ENCODE data around the gene E2F4. TPM values are rescaled to one million over a fixed set of nuclear protein-coding genes. Genes with fewer than 3 reads are reported as not detected.

E2F4 gene
- total RNA-seq, 1 experiment from 2014 or later = 96.0 TPM

DNA sequence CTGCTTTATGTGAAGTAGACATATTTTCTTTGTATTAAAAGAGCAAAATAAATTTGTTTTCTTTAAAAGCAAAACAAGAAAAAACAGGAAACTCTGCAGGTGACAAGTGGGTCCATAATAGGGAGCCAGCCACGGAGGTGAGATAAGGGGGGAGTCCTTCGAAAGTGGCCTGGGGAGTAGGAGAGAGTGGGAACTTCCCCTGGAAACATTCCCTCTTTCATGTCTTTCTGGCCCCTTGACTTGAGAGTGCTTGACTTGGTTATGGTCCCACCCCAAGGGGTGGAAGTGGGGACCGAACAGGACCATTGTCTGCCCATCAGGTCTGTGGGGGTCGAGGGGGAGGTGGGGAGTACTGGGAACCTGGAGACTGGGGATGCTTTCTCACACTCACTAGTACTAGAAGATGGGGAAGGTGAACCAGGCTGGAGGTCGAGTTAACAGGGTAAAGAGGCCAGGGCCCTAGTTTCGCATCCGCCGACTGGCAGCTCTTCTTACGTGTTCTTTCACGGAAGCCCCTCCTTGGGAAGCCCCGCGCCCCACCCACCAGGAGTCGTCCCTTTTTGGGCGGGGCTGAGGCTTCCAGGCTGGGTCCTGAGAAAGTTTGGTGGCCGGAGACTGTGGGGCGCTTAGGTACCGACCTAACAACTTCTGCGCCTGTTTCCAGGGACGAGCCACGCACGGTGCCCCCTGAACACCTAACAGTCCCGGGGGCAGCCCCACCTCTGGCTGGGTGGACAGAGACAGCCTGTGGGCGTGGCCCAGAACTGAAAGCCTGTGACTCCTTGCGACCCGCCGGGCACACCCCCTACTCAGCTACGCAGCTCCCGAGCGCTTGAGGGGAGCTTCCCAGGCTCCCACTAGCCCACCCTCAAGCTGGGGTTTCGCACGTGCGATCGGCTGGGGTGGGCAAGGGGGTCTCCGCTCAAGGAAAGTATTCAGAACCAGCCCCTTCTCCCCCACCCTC is 33.0 kb upstream of the E2F4 start:
- TSS peak; percentile 25 for BruUV-seq (replicated peaks)
- peak; percentile 75 for DNase-seq (ENCODE audit: low spot score)
- POLR2A ChIA-PET (ENCODE audit: low non-redundant PET) = no interaction called here
- peak overlapping the region; percentile 60 for H3K27ac ChIP-seq (ENCODE audit: low read depth, low read length, poor library complexity, severe bottlenecking)
- no peaks in the 10 kb centered on the region for H3K36me3 ChIP-seq (ENCODE audit: insufficient read depth, low read length, poor library complexity, severe bottlenecking)
- peak overlapping the region; percentile 88 for H3K4me3 ChIP-seq (ENCODE audit: low read depth, low read length, poor library complexity, severe bottlenecking)
- H3K9me3 ChIP-seq (ENCODE audit: low read depth, low read length, poor library complexity, severe bottlenecking) = no peaks in the 10 kb centered on the region
- peaks cover 7% of the 10 kb centered on the region for H3K4me1 ChIP-seq (ENCODE audit: insufficient read depth, low read length, poor library complexity, severe bottlenecking)
- CTCF ChIA-PET = interaction anchor here (0.9 to 2.8 kb wide), 2 partner anchors 11 to 141 kb away, joined by 3 to 8 read pairs; partner anchors contain the start of gene NOL3
- intact Hi-C loops (cut with micrococcal nuclease; ENCODE audit: unreplicated experiment) = loop anchor here (10.0 kb wide), 1 partner anchor 264 kb away; no protein-coding TSS in a partner anchor
- TF ChIP-seq EZH2 (IDR thresholded peaks at IDR 0.05; ENCODE audit: borderline replicate concordance, low read depth, low read length, poor library complexity, severe bottlenecking) = no peak
- TF ChIP-seq, protein P1, sequence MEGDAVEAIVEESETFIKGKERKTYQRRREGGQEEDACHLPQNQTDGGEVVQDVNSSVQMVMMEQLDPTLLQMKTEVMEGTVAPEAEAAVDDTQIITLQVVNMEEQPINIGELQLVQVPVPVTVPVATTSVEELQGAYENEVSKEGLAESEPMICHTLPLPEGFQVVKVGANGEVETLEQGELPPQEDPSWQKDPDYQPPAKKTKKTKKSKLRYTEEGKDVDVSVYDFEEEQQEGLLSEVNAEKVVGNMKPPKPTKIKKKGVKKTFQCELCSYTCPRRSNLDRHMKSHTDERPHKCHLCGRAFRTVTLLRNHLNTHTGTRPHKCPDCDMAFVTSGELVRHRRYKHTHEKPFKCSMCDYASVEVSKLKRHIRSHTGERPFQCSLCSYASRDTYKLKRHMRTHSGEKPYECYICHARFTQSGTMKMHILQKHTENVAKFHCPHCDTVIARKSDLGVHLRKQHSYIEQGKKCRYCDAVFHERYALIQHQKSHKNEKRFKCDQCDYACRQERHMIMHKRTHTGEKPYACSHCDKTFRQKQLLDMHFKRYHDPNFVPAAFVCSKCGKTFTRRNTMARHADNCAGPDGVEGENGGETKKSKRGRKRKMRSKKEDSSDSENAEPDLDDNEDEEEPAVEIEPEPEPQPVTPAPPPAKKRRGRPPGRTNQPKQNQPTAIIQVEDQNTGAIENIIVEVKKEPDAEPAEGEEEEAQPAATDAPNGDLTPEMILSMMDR (conservative IDR thresholded peaks at IDR 0.05; ENCODE audit: low read depth, low read length) = no peak
- H3K27me3 ChIP-seq (replicated peaks; ENCODE audit: insufficient read depth, low read depth, low read length, poor library complexity) = no peaks in the 10 kb centered on the region

DNA sequence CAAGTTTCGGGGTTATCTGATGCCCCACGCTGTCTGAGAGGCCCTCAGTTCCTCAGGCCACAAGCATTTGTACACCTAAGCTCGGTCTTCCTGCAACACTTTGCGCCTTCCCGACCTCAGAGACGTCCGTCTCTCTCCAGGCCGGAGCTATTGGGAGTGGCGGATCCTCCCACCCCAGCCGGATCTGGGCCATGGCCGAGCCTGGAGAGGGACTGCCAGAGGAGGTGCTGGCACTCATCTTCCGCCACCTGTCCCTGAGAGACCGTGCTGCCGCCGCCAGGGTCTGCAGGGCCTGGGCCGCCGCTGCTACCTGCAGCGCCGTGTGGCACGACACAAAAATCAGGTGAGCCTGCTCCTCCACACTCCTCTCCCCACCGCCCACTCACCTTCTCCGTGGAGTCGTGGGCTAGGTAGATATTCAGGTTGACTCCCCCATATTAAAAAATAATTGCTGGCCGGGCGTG is 30.3 kb upstream of the E2F4 start:
- no peak overlapping the region for H3K27ac ChIP-seq (ENCODE audit: low read depth, low read length, poor library complexity, severe bottlenecking)
- no peak for TF ChIP-seq EZH2 (IDR thresholded peaks at IDR 0.05; ENCODE audit: borderline replicate concordance, low read depth, low read length, poor library complexity, severe bottlenecking)
- peaks cover 4% of the 10 kb centered on the region for H3K4me1 ChIP-seq (ENCODE audit: insufficient read depth, low read length, poor library complexity, severe bottlenecking)
- no peaks in the 10 kb centered on the region for H3K27me3 ChIP-seq (replicated peaks; ENCODE audit: insufficient read depth, low read depth, low read length, poor library complexity)
- DNase-seq (ENCODE audit: low spot score) = no peak
- POLR2A ChIA-PET (ENCODE audit: low non-redundant PET) = no interaction called here
- H3K4me3 ChIP-seq (ENCODE audit: low read depth, low read length, poor library complexity, severe bottlenecking) = no peak overlapping the region
- no TSS peak for BruUV-seq (replicated peaks)
- no peaks in the 10 kb centered on the region for H3K9me3 ChIP-seq (ENCODE audit: low read depth, low read length, poor library complexity, severe bottlenecking)
- intact Hi-C loops (cut with micrococcal nuclease; ENCODE audit: unreplicated experiment) = loop anchor here (2.0 kb wide), 2 partner anchors 65 to 185 kb away; partner anchors contain the start of gene TMEM208
- CTCF ChIA-PET = no interaction called here
- H3K36me3 ChIP-seq (ENCODE audit: insufficient read depth, low read length, poor library complexity, severe bottlenecking) = no peaks in the 10 kb centered on the region

DNA sequence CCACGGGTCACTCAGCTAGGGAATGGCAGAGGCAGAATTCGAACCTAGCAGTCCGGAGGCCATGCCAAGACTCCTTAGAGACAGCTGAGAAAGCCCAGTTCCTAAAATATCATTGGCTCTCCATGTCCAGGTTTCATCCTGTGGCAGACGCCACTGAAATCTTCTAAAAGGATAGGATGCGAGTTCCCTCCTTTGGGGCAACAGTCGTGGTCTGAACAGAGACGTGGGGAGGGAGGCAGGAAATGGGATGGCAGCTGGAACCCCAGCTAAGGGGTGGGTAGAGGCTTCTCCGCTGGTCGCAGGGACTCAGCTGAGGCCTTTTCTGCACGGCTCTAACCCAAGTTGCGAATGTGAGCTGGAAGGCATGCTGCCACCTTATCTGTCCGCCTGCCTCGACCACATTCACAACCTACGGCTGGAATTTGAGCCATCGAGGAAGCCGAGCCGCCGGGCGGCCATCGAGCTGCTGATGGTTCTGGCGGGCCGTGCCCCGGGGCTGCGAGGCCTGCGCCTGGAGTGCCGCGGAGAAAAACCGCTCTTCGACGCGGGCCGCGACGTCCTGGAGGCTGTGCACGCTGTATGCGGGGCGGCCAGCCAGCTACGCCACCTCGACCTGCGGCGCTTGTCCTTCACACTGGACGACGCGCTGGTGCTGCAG is 29.3 kb upstream of the E2F4 start:
- Histone ChIP-seq H3K9me3 (ENCODE audit: low read depth, low read length, poor library complexity, severe bottlenecking) (no peaks in the 10 kb centered on the region), H3K4me1 (ENCODE audit: insufficient read depth, low read length, poor library complexity, severe bottlenecking) (peaks cover 4% of the 10 kb centered on the region), H3K4me3 (ENCODE audit: low read depth, low read length, poor library complexity, severe bottlenecking) (no peak overlapping the region), H3K27ac (ENCODE audit: low read depth, low read length, poor library complexity, severe bottlenecking) (no peak overlapping the region), H3K36me3 (ENCODE audit: insufficient read depth, low read length, poor library complexity, severe bottlenecking) (no peaks in the 10 kb centered on the region), H3K27me3 (replicated peaks; ENCODE audit: insufficient read depth, low read depth, low read length, poor library complexity) (no peaks in the 10 kb centered on the region)
- no peak for TF ChIP-seq EZH2 (IDR thresholded peaks at IDR 0.05; ENCODE audit: borderline replicate concordance, low read depth, low read length, poor library complexity, severe bottlenecking)
- TF ChIP-seq, protein P1 (conservative IDR thresholded peaks at IDR 0.05; ENCODE audit: low read depth, low read length) = no peak
- intact Hi-C loops (cut with micrococcal nuclease; ENCODE audit: unreplicated experiment) = no loop called here
- ChIA-PET POLR2A (ENCODE audit: low non-redundant PET) (no interaction called here), CTCF (no interaction called here)
- BruUV-seq (replicated peaks) = no TSS peak
- DNase-seq (ENCODE audit: low spot score) = peak; percentile 33

All from A673 (cell line).